ENCODE data around the gene HYPK.

- TF ChIP-seq, protein P1, sequence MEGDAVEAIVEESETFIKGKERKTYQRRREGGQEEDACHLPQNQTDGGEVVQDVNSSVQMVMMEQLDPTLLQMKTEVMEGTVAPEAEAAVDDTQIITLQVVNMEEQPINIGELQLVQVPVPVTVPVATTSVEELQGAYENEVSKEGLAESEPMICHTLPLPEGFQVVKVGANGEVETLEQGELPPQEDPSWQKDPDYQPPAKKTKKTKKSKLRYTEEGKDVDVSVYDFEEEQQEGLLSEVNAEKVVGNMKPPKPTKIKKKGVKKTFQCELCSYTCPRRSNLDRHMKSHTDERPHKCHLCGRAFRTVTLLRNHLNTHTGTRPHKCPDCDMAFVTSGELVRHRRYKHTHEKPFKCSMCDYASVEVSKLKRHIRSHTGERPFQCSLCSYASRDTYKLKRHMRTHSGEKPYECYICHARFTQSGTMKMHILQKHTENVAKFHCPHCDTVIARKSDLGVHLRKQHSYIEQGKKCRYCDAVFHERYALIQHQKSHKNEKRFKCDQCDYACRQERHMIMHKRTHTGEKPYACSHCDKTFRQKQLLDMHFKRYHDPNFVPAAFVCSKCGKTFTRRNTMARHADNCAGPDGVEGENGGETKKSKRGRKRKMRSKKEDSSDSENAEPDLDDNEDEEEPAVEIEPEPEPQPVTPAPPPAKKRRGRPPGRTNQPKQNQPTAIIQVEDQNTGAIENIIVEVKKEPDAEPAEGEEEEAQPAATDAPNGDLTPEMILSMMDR (conservative IDR thresholded peaks at IDR 0.05; ENCODE audit: low read length), result no peak
- no peak for TF ChIP-seq EZH2phosphoT487 (IDR thresholded peaks at IDR 0.05; ENCODE audit: borderline replicate concordance, low read depth, low read length)
Observed at GRCh38 chr15:43772624-43773023, 27.8 kb upstream of the HYPK start.

Data from OCI-LY7 (cell line).